IPS DF 4.7 (cell line): ENCODE measurements around the gene FTO.

Experiments used
- DNase-seq: peaks from one replicate; pipeline ENCODE4 v3.0.0-alpha.2; 2013; ENCODE audit warnings: low spot score; ENCODE audit errors: extremely low read depth

FTO gene

DNA sequence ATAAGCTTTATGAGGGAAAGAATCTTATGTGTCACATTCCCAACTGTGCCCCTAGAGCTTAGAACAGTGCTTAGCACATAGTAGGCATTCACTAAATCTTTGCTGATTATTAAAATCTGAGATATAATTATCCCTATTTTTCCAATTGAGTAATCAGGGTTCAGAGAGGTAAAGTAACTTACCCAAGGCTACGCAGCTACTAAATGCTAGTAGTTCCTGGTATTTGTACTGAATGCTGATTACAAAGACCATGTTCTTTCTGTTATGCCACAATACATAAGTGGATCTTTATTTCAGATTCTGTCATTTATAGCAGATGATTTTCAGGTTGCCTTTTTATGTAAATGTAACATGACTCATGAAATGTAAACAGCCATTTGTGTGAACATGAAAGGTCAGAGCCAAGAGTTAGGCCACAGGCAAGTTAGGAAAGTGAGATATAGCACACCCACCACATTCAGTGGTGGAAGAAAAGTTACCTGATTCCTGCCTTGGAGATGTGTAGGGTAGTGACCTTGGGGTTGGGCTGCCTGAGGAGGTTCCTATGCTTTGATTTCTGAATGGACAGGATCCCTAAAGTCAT is 77.2 kb downstream of the FTO start:
- DNase-seq: no peak

DNA sequence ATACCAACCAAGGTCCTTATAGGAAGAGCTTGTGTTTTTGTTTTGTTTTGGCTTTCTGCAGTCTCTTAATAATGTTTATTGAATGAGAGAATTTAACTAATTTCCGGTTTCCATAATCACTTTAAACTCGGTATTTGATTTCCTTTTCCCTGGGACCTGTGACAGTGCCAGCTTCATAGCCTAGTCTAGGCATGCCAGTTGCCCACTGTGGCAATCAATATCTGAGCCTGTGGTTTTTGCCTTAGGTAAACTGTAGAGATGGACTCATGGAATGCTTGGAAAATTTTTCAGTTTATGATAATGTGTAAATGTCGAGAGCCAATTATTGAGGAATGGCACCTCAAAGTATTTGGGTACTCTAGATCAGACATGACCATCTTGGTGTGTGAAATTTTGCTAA is 78.2 kb downstream of the FTO start:
- DNase-seq: no peak

GRCh38 chr16:53784291-53784690 is 80.3 kb downstream of the FTO start:
- no peak for DNase-seq

DNA sequence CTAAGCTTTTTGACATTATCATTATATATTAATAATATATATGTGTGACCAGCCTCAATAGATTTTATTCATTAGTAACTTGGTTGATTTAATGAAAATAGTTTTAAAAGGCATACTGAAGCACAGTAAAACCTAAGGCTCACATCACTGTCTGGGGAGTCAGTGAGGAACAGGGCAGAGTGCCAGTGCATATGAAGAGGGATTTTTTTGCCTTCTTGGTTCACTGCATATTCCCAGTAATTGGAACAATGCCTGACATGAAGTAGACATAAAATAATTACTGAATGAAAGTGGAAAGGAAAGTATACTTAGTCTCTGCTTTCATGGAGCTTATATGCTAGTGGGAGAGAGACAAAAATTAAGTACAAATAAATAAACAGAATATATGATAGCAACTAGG is 81.1 kb downstream of the FTO start:
- no peak for DNase-seq

- no peak for DNase-seq
These were observed 82.0 kb downstream of the FTO start for GRCh38 chr16:53785916-53786315.

- no peak for DNase-seq
These were observed 83.5 kb downstream of the FTO start for GRCh38 chr16:53787423-53787822.

DNA sequence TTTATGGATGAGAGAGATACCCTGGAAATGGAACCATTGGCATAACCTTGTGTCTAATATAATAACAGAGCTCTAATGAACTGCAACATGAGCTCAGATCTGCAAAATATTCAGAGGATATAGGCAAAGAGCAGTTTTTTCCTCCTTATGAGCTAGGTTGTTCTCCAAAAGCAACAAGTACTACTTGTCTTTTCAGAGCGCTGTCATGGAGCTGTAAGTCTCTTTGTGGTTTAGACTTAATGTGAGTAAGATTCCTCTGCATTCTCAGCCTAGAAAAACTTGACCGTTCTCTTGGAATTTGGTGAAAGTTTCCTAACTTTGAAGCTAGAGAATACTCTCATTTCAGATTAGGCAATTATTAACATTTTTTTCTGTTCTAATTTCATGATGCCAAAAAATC is 85.2 kb downstream of the FTO start:
- no peak for DNase-seq

GRCh38 chr16:53792161-53792951 is 88.4 kb downstream of the FTO start:
- no peak for DNase-seq

GRCh38 chr16:53803451-53803850 is 99.5 kb downstream of the FTO start:
- DNase-seq: no peak

DNA sequence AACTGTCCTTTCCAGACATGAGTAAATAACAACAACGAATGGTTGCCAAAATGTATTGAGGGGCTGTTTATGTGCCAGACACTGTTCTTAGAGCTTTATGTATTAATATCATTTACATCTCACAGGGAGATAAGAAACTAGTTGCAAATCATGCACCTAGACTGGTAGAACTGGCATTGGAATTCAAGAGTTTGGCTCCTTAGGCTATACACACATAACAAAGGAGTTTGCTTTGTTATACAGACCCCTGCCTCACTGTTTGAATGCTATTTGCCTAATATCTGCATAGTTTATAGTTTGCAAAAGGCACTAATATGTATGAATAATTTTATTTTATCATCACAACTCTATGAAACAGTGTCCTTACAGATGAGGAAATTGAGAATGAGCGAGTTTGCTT is 100.0 kb downstream of the FTO start:
- no peak for DNase-seq

DNA sequence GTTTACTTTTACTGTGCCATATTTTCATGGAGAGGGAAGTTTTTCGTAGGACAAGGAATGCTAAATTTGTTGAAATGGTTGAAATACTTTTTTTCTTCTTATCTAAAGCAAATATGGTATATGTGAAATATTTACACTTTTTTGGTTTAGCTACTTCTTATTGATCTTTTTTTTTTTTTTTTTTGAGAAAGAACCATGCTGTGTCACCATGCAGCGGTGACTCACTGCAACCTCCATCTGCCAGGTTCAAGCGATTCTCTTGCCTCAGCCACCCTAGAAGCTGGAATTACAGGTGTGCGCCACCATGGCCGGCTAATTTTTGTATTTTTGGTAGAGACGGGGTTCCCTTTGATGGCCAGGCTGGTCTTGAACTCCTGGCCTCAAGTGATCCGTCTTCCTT is 100.5 kb downstream of the FTO start:
- DNase-seq: no peak

GRCh38 chr16:53805113-53805512 is 101.2 kb downstream of the FTO start:
- no peak for DNase-seq

DNA sequence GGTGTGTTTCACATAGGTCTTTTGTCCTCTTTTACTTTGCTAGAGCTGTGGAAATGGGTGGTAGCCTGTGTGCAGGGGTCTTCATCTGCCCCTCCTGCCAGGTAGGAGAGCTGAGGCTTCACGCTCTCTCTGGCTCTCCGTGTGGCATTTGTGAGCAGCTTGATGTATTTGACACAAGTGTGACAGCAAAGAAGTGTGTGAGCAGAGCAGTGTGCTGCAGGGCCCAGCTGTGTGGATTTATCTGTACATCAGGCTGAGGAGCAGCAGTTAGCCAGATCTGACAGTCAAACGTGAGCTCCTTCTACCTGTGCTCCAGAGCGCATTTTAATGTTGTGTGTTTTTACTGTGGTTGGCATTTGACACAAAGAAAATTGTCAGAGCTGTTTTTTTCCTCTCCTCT is 101.8 kb downstream of the FTO start:
- no peak for DNase-seq

- DNase-seq: no peak
These were observed 105.4 kb downstream of the FTO start for GRCh38 chr16:53809088-53809932.

DNA sequence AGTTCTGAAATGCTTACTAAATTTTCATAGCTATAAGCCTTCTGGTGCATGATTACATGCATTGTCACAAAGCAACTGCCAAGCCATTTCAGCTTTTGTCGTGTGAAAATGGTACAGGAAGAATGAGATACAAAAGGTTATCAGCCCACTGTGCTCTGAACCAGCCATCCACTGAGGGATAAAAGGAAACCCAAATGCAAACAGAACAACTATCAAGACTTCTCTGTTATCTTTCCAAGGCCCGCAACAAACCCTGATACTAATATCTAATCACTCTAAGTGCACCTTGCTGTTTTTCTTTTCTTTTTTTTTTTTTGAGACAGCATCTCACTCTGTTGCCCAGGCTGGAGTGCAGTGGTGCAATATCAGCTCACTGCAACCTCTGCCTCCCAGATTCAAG is 109.0 kb downstream of the FTO start:
- no peak for DNase-seq

GRCh38 chr16:53814801-53815200 is 110.8 kb downstream of the FTO start:
- DNase-seq: no peak

GRCh38 chr16:53816211-53816836 is 112.4 kb downstream of the FTO start:
- DNase-seq: no peak

DNA sequence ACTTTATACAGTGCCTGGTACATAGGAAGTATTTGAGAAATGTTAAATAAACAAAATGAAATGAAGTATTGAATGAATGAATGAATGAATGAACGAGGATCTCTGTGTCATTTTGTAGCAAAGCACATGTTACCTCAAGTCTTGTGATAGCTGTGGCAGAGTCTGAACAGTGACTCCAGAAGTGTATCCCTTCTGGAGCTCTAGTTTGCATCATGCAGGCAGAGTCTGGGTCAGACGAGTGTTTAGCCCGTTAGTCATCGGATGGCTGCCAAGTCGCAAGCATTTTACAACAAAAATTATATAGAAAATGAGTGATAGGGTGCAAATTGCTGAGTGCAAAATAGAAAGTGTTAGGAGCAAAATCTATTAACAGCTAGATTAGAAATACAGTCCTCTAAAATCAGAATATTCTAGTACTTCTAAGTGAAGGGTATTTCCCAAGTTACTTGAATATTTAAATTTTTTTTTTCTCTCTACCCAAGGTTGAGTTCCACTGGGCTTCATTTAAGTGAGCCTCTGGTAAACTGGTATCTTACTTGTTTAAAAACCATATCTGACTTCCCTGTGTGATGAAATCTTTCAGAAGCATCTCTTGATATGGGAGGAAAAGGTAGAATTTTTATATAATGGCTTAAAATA is 113.3 kb downstream of the FTO start:
- no peak for DNase-seq

DNA sequence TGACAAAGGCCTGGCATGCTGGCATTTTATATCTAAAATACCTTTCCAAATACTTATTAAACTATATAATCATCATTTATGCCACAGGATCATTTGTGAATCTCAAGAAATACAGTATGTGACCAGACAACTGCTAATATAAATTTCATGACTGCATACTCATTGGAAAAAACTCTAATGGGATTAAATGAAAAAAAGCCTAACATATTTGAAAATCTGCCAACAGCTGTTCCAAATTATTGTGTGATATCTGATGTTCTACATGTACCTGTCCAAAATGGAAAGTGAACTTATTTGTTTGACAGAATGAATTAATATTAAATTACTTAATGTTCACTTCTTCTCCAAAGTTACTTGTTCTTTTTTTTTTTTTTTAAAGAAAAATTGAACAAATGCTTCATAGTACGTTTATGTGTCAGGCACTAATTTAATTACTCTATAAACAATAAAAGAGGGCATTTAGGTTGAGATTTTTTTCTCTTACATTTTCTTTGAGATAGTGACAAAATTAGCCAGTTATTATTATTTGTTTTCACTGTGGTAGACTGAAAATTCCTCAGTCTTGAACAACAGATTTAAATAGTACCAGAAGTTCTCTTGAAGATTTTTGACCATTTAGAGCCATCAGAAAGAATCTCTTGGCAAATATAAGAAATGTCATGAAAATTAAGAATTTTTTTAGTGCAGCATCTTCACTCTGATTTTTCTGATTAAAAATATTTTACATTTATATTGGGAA is 114.0 kb downstream of the FTO start:
- no peak for DNase-seq

- DNase-seq: no peak
These were observed 117.5 kb downstream of the FTO start for GRCh38 chr16:53821487-53821886.
